HepG2 (cell line): ENCODE measurements around the gene NFATC3. TPM values are rescaled to one million over a fixed set of nuclear protein-coding genes. Genes with fewer than 3 reads are reported as not detected.

Experiments used
- CREB1 ChIP-seq, 2 experiments: fragments of 450-650 bp in 1 of 2; IDR thresholded peaks; 2 replicates each; pipeline ENCODE4 v1.6.1; 2016 to 2017; ENCODE audit warnings: control low read depth in 1 of 2, mild to moderate bottlenecking in 1 of 2, missing compliant biosample characterization in 1 of 2, missing genetic modification characterization in 1 of 2
- FOSL2 ChIP-seq: sonication (generic); formaldehyde crosslinking; IDR thresholded peaks from 2 replicates; pipeline ENCODE4 v1.4.0; 2020; ENCODE audit warnings: missing genetic modification reagents
- FOXJ3 ChIP-seq: sonication (generic); formaldehyde crosslinking; IDR thresholded peaks from 2 replicates; pipeline ENCODE4 v1.4.0; 2020; ENCODE audit warnings: missing genetic modification reagents, mild to moderate bottlenecking, borderline replicate concordance
- HNRNPL ChIP-seq: fragments of 200-400 bp; formaldehyde crosslinking; IDR thresholded peaks from 2 replicates; pipeline ENCODE4 v1.6.1; 2017; ENCODE audit warnings: mild to moderate bottlenecking, low read depth, low read length
- KDM3A ChIP-seq: IDR thresholded peaks from 2 replicates; pipeline ENCODE4 v1.6.1; 2018; ENCODE audit warnings: low read depth, missing compliant biosample characterization
- KLF16 ChIP-seq, 2 experiments: sonication (generic) in 1 of 2; formaldehyde crosslinking in 1 of 2; IDR thresholded peaks; 2 replicates each; pipeline versions ENCODE4 v1.6.1 to v1.8.0; 2016 to 2023; ENCODE audit warnings: missing genetic modification reagents in 2 of 2, missing compliant biosample characterization in 1 of 2
- MED13 ChIP-seq: sonication (generic); formaldehyde crosslinking; IDR thresholded peaks from 2 replicates; pipeline ENCODE4 v1.5.0; 2020; ENCODE audit warnings: missing genetic modification reagents
- POLR2AphosphoS5 ChIP-seq: IDR thresholded peaks from 2 replicates; pipeline ENCODE4 v1.6.1; 2012; ENCODE audit warnings: low read depth, low read length
- REPIN1 ChIP-seq: sonication (generic); formaldehyde crosslinking; IDR thresholded peaks from 2 replicates; pipeline ENCODE4 v1.8.0; 2022; ENCODE audit warnings: missing genetic modification reagents, low read depth, mild to moderate bottlenecking, borderline replicate concordance
- SNAPC2 ChIP-seq: sonication (generic); formaldehyde crosslinking; IDR thresholded peaks from 2 replicates; pipeline ENCODE4 v1.8.1; 2022; ENCODE audit warnings: mild to moderate bottlenecking, missing genetic modification reagents
- TERF1 ChIP-seq: sonication (generic); formaldehyde crosslinking; IDR thresholded peaks from 2 replicates; pipeline ENCODE4 v1.8.0; 2022; ENCODE audit warnings: mild to moderate bottlenecking, missing genetic modification reagents, moderate library complexity
- TRAFD1 ChIP-seq: sonication (generic); formaldehyde crosslinking; IDR thresholded peaks from 2 replicates; pipeline ENCODE4 v1.5.1; 2020; ENCODE audit warnings: missing genetic modification reagents, mild to moderate bottlenecking, borderline replicate concordance
- USF2 ChIP-seq, 2 experiments: sonication (generic) in 1 of 2; formaldehyde crosslinking in 1 of 2; IDR thresholded peaks; 2 replicates each; pipeline versions ENCODE4 v1.5.1 to v1.6.1; 2011 to 2020; ENCODE audit warnings: borderline replicate concordance in 1 of 2, low read depth in 1 of 2, low read length in 1 of 2, mild to moderate bottlenecking in 1 of 2, missing genetic modification reagents in 1 of 2, moderate library complexity in 1 of 2
- YEATS2 ChIP-seq: sonication (generic); formaldehyde crosslinking; IDR thresholded peaks from 2 replicates; pipeline ENCODE4 v1.4.0; 2020; ENCODE audit warnings: missing genetic modification reagents, borderline replicate concordance
- ZBTB7B ChIP-seq: sonication (generic); formaldehyde crosslinking; IDR thresholded peaks from 2 replicates; pipeline ENCODE4 v1.4.0; 2020; ENCODE audit warnings: missing genetic modification reagents
- ZC3H13 ChIP-seq: sonication (generic); formaldehyde crosslinking; IDR thresholded peaks from 2 replicates; pipeline ENCODE4 v1.8.1; 2023; ENCODE audit warnings: mild to moderate bottlenecking, missing genetic modification reagents, moderate library complexity
- ZFYVE20 ChIP-seq: sonication (generic); formaldehyde crosslinking; IDR thresholded peaks from 2 replicates; pipeline ENCODE4 v1.8.0; 2023; ENCODE audit warnings: low read depth, mild to moderate bottlenecking, moderate library complexity, missing genetic modification reagents, borderline replicate concordance
- ZNF121 ChIP-seq: sonication (generic); formaldehyde crosslinking; IDR thresholded peaks from 2 replicates; pipeline ENCODE4 v1.5.0; 2020; ENCODE audit warnings: mild to moderate bottlenecking, missing genetic modification reagents
- ZNF143 ChIP-seq: sonication (generic); formaldehyde crosslinking; IDR thresholded peaks from 2 replicates; pipeline ENCODE4 v1.4.0; 2020; ENCODE audit warnings: missing genetic modification reagents
- ZNF20 ChIP-seq: sonication (generic); formaldehyde crosslinking; IDR thresholded peaks from 2 replicates; pipeline ENCODE4 v1.4.0; 2020; ENCODE audit warnings: mild to moderate bottlenecking, moderate library complexity, missing genetic modification reagents
- ZNF225 ChIP-seq: sonication (generic); formaldehyde crosslinking; IDR thresholded peaks from 2 replicates; pipeline ENCODE4 v1.4.0; 2020; ENCODE audit warnings: mild to moderate bottlenecking, missing genetic modification reagents
- ZNF234 ChIP-seq: sonication (generic); formaldehyde crosslinking; conservative IDR thresholded peaks from 2 replicates; pipeline ENCODE4 v1.5.1; 2020; ENCODE audit warnings: mild to moderate bottlenecking, missing genetic modification reagents
- ZNF652 ChIP-seq: IDR thresholded peaks from 2 replicates; pipeline ENCODE4 v1.6.1; 2016; ENCODE audit warnings: low read depth, borderline replicate concordance
- ZSCAN12 ChIP-seq: sonication (generic); formaldehyde crosslinking; IDR thresholded peaks from 2 replicates; pipeline ENCODE4 v1.9.0; 2021; ENCODE audit warnings: mild to moderate bottlenecking, missing genetic modification reagents
- polyA plus RNA-seq, 8 experiments: library from polyadenylated mRNA; depleted of rRNA in 3 of 8; stranded (reverse) in 7 of 8; unstranded in 1 of 8; fragments of >200 nt; fragmentation: Illumina TruSeq in 4 of 8; extraction: Trizol in 4 of 8; gene quantifications; 2 replicates each; pipeline versions ENCODE4 v1.2.1 to v1.2.3, GENCODE V29; 2011 to 2016; ENCODE audit warnings: low read depth in 4 of 8, missing spikeins in 1 of 8, mixed read lengths in 1 of 8; ENCODE audit not compliant: insufficient read depth in 1 of 8
- total RNA-seq, 5 experiments: library from RNA; depleted of rRNA; stranded (reverse); fragments of >200 nt; fragmentation: Illumina TruSeq; extraction: Trizol; gene quantifications; 2 replicates each; pipeline ENCODE4 v1.2.3, GENCODE V29; 2016; ENCODE audit warnings: low read depth in 1 of 5

The NFATC3 gene
- total and polyA plus RNA-seq, 2 of the 13 experiments (the other 11 are each of a cell fraction or from before 2014, with no cell fraction given) = 52.6 to 62.7 TPM

- TF ChIP-seq TRAFD1 (CRISPR knock-in tag) = no peak
- peak; percentile 84 for TF ChIP-seq ZNF121 (CRISPR knock-in tag)
- peak; percentile 95 for TF ChIP-seq ZBTB7B (CRISPR knock-in tag)
- TF ChIP-seq KLF16 (CRISPR knock-in tag; IDR thresholded peaks at IDR 0.05) = peak; percentile 94 to 98; a peak in 3 of 4 replicates
- peak; percentile 76; the same call in 1 of the 2 replicates for TF ChIP-seq ZNF225
- peak; percentile 9 for TF ChIP-seq FOSL2
- no peak for TF ChIP-seq TERF1
- peak; percentile 92 for TF ChIP-seq SNAPC2 (CRISPR knock-in tag)
- no peak for TF ChIP-seq ZNF234
- peak; percentile 77; the same call in 1 of the 2 replicates for TF ChIP-seq FOXJ3 (CRISPR knock-in tag)
- TF ChIP-seq USF2 (IDR thresholded peaks at IDR 0.05; ENCODE audit: low read depth, low read length) = peak; percentile 43
- TF ChIP-seq USF2 (CRISPR knock-in tag; IDR thresholded peaks at IDR 0.05; ENCODE audit: borderline replicate concordance) = peak; percentile 81
- peak; percentile 54; the same call in 1 of the 2 replicates for TF ChIP-seq ZNF652 (CRISPR knock-in tag)
- TF ChIP-seq KDM3A (CRISPR knock-in tag) = peak; percentile 95
- TF ChIP-seq MED13 (CRISPR knock-in tag) = no peak
- peak; percentile 96; the same call in 1 of the 2 replicates for TF ChIP-seq ZSCAN12 (CRISPR knock-in tag)
- no peak; the same call in 1 of the 2 replicates for TF ChIP-seq HNRNPL
- TF ChIP-seq ZC3H13 (CRISPR knock-in tag) = peak; percentile 94; the same call in 1 of the 2 replicates
- peak; percentile 84 for TF ChIP-seq ZNF143 (CRISPR knock-in tag)
- peak; percentile 86 for TF ChIP-seq YEATS2
- no peak for TF ChIP-seq ZNF20 (CRISPR knock-in tag)
- peak; percentile 97 for TF ChIP-seq REPIN1 (CRISPR knock-in tag)
- TF ChIP-seq POLR2AphosphoS5 = peak; percentile 94
- TF ChIP-seq CREB1 (IDR thresholded peaks at IDR 0.05) = peak; percentile 36; the same call in 1 of the 2 replicates
- TF ChIP-seq CREB1 (CRISPR knock-in tag; IDR thresholded peaks at IDR 0.05) = peak; percentile 71; the same call in 1 of the 2 replicates
- peak; percentile 58; the same call in 1 of the 2 replicates for TF ChIP-seq ZFYVE20 (CRISPR knock-in tag)
Measured at GRCh38 chr16:68084504-68085258, 489 bp upstream of the NFATC3 start (continued).
